ENCODE measurements around the gene MRNIP. TPM values are rescaled to one million over a fixed set of nuclear protein-coding genes. Genes with fewer than 3 reads are reported as not detected.

The MRNIP gene
- total RNA-seq, 1 experiment from 2014 or later = 36.2 TPM

DNA sequence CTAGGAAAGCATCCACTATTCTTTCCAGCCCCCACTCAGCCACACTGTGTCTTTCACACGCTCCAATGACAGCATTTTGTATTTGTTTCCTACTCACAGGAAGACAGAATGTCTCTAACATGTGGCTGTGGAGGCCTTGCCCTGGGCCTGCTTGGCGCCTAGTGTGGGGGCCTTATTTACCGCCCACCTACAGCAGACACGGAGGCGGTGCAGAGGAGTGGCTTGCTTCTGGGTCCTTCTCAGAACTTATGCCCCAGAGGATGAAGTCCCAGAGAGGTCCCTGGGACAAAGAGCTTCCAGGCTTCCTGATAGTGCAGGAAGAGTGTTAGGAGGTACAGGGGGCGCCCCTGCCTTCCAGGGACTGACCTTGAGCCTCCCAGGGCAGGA, 8.5 kb upstream of the MRNIP start:
- ChIA-PET RAD21 (ENCODE audit: low non-redundant PET in 1 of 2, low total read pairs in 2 of 2, uncharacterized antibody in 2 of 2, unreplicated experiment in 2 of 2) (no interaction called here), POLR2A (no interaction called here), CTCF (interaction anchor here (0.6 kb wide), 1 partner anchor 224 kb away, joined by 3 read pairs; no protein-coding TSS in a partner anchor)
- Histone ChIP-seq H3K9ac (ENCODE audit: low read length) (no peak overlapping the region), H3K4me1 (ENCODE audit: control insufficient read depth in 1 of 2, insufficient read depth in 2 of 2, low read length in 2 of 2) (no peaks in the 10 kb centered on the region), H3K4me2 (ENCODE audit: low read length) (no peak overlapping the region), H3K36me3 (ENCODE audit: control insufficient read depth in 1 of 2, insufficient read depth in 2 of 2, low read length in 2 of 2) (peaks cover 23 to 30% of the 10 kb centered on the region in 2 experiments), H3K9me3 (ENCODE audit: control insufficient read depth in 1 of 2, insufficient read depth in 1 of 2, low read depth in 1 of 2, low read length in 2 of 2) (no peaks in the 10 kb centered on the region), H2AFZ (ENCODE audit: low read depth, low read length, poor library complexity, severe bottlenecking) (no peak overlapping the region), H3K9me2 (ENCODE audit: insufficient read depth) (no peaks in the 10 kb centered on the region), H4K20me1 (ENCODE audit: insufficient read depth) (no peaks in the 10 kb centered on the region), H3K79me2 (ENCODE audit: insufficient read depth, low read length) (no peaks in the 10 kb centered on the region), H3K4me3 (replicated peaks in 1 of 2; ENCODE audit: low read depth in 1 of 2, low read length in 2 of 2) (no peak overlapping the region), H3K27ac (ENCODE audit: low read depth, low read length) (no peak overlapping the region; the same call in 1 of the 2 replicates), H3K27me3 (ENCODE audit: insufficient read depth, low read length) (no peaks in the 10 kb centered on the region)
- DNase-seq (ENCODE audit: low read depth, low spot score) = no peak
- intact Hi-C loops (cut with micrococcal nuclease) = no loop called here
- no peak for ATAC-seq
- BruUV-seq (replicated peaks) = no TSS peak
- TF ChIP-seq EZH2phosphoT487 (IDR thresholded peaks at IDR 0.05; ENCODE audit: borderline replicate concordance) (no peak), CBX3 (IDR thresholded peaks at IDR 0.05; ENCODE audit: low read depth) (no peak), CEBPB (IDR thresholded peaks at IDR 0.05; ENCODE audit: low read depth) (no peak), YY1 (IDR thresholded peaks at IDR 0.05; ENCODE audit: extremely low read depth, insufficient replicate concordance, low read depth, low read length) (no peak), ZFX (IDR thresholded peaks at IDR 0.05) (no peak), POLR2A (IDR thresholded peaks at IDR 0.05; ENCODE audit: borderline replicate concordance, extremely low read depth, insufficient read depth, insufficient read length) (no peak), FOSL1 (IDR thresholded peaks at IDR 0.05; ENCODE audit: low read depth) (no peak), SIN3A (IDR thresholded peaks at IDR 0.05; ENCODE audit: low read depth) (no peak), EZH2 (IDR thresholded peaks at IDR 0.05) (no peak), ELF1 (IDR thresholded peaks at IDR 0.05; ENCODE audit: borderline replicate concordance, low read depth) (no peak), TCF7L2 (IDR thresholded peaks at IDR 0.05; ENCODE audit: borderline replicate concordance, extremely low read depth, insufficient read depth, insufficient read length) (no peak), SP1 (IDR thresholded peaks at IDR 0.05; ENCODE audit: low read depth) (no peak), RAD21 (IDR thresholded peaks at IDR 0.05; ENCODE audit: low read depth) (no peak), ZNF274 (IDR thresholded peaks at IDR 0.05; ENCODE audit: low read depth, low read length) (no peak), EGR1 (IDR thresholded peaks at IDR 0.05; ENCODE audit: low read depth) (no peak)
- TF ChIP-seq, protein P1, sequence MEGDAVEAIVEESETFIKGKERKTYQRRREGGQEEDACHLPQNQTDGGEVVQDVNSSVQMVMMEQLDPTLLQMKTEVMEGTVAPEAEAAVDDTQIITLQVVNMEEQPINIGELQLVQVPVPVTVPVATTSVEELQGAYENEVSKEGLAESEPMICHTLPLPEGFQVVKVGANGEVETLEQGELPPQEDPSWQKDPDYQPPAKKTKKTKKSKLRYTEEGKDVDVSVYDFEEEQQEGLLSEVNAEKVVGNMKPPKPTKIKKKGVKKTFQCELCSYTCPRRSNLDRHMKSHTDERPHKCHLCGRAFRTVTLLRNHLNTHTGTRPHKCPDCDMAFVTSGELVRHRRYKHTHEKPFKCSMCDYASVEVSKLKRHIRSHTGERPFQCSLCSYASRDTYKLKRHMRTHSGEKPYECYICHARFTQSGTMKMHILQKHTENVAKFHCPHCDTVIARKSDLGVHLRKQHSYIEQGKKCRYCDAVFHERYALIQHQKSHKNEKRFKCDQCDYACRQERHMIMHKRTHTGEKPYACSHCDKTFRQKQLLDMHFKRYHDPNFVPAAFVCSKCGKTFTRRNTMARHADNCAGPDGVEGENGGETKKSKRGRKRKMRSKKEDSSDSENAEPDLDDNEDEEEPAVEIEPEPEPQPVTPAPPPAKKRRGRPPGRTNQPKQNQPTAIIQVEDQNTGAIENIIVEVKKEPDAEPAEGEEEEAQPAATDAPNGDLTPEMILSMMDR (IDR thresholded peaks at IDR 0.05 in 2 of 3, conservative IDR thresholded peaks at IDR 0.05 in 1 of 3; ENCODE audit: borderline replicate concordance in 1 of 3, insufficient read depth in 1 of 3, low read depth in 2 of 3, low read length in 2 of 3) = no peak
- TF ChIP-seq, protein P2, sequence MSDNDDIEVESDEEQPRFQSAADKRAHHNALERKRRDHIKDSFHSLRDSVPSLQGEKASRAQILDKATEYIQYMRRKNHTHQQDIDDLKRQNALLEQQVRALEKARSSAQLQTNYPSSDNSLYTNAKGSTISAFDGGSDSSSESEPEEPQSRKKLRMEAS (IDR thresholded peaks at IDR 0.05) = no peak
- TF ChIP-seq, protein P3, sequence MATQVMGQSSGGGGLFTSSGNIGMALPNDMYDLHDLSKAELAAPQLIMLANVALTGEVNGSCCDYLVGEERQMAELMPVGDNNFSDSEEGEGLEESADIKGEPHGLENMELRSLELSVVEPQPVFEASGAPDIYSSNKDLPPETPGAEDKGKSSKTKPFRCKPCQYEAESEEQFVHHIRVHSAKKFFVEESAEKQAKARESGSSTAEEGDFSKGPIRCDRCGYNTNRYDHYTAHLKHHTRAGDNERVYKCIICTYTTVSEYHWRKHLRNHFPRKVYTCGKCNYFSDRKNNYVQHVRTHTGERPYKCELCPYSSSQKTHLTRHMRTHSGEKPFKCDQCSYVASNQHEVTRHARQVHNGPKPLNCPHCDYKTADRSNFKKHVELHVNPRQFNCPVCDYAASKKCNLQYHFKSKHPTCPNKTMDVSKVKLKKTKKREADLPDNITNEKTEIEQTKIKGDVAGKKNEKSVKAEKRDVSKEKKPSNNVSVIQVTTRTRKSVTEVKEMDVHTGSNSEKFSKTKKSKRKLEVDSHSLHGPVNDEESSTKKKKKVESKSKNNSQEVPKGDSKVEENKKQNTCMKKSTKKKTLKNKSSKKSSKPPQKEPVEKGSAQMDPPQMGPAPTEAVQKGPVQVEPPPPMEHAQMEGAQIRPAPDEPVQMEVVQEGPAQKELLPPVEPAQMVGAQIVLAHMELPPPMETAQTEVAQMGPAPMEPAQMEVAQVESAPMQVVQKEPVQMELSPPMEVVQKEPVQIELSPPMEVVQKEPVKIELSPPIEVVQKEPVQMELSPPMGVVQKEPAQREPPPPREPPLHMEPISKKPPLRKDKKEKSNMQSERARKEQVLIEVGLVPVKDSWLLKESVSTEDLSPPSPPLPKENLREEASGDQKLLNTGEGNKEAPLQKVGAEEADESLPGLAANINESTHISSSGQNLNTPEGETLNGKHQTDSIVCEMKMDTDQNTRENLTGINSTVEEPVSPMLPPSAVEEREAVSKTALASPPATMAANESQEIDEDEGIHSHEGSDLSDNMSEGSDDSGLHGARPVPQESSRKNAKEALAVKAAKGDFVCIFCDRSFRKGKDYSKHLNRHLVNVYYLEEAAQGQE (IDR thresholded peaks at IDR 0.05; ENCODE audit: low read depth) = no peak
- TF ChIP-seq, protein P4, sequence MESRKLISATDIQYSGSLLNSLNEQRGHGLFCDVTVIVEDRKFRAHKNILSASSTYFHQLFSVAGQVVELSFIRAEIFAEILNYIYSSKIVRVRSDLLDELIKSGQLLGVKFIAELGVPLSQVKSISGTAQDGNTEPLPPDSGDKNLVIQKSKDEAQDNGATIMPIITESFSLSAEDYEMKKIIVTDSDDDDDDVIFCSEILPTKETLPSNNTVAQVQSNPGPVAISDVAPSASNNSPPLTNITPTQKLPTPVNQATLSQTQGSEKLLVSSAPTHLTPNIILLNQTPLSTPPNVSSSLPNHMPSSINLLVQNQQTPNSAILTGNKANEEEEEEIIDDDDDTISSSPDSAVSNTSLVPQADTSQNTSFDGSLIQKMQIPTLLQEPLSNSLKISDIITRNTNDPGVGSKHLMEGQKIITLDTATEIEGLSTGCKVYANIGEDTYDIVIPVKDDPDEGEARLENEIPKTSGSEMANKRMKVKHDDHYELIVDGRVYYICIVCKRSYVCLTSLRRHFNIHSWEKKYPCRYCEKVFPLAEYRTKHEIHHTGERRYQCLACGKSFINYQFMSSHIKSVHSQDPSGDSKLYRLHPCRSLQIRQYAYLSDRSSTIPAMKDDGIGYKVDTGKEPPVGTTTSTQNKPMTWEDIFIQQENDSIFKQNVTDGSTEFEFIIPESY (IDR thresholded peaks at IDR 0.05; ENCODE audit: extremely low read depth, insufficient replicate concordance, low read length) = no peak
